Measurements from ENCODE around the gene GINS2. TPM values are rescaled to one million over a fixed set of nuclear protein-coding genes. Genes with fewer than 3 reads are reported as not detected.

GINS2 gene
- total RNA-seq, 2 donors from 2014 or later, result 0.19 to 0.56 TPM

DNA sequence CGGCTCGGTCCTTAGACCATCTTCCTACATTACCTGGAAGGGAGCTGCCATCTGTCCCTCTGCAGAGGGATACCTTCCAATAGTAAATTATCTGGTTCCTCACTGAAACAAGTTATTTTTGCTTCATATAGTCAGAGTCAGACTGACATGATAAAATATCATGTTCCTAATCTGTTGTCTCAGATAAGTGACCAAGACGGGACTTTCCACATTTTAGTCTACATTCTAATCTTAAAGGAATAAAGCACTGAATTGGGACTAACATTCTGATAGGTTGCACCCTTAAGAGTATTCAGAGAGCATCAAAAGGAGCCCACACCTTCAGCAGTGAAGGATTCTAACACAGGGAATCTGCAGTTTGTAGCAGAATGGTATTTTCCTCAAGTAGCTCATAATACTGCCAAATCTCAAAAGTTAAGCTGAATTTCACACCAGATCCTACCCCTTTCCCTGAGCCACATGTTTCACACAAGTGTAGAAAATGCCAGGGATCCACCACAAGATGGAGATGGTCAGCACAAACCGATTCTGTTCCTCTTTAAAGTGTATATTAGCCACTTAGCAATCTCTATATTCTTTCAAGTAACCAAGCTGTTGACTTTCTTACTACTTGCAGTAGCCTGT, 13.4 kb downstream of the GINS2 start:
- DNase-seq (ENCODE audit: low spot score), result no peak
- intact Hi-C loops (cut with DNase I), result no loop called here

DNA sequence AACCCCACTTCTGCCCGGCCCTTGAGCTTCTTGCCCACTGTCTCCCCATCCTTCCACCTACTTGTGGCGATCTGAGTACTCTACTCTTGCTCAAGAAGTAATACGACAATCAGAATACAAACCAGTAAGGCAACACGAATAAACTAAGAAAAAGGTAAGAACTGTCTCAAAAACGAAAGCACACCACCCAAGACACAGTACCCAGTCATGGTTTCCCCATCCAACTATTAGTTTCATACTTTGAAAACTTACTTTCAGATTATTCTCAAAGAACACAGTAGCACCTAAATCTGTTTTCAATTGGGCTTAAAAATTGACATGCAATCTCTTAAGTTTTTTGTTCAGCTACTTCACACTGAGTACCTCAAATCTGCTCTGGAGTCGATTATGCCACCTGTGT, 13.9 kb downstream of the GINS2 start:
- DNase-seq (ENCODE audit: low spot score), result no peak
- intact Hi-C loops (cut with DNase I), result no loop called here

DNA sequence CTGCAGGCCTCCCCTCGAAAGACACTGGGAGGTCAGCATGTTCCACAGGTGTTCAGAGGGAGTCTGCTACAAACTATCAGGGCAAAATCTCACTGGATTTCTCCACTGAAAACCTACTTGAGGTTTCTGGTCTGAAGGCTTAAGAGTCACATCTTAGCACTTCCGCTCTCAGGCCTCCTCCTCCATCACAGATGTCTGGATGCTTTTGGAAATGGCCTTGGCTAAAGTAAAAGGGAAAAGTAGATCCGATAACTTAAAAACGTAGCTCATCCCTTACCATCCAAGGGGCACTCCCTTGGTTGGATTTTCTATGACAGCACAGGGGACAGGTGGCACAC, 14.4 kb downstream of the GINS2 start:
- no peak for DNase-seq (ENCODE audit: low spot score)
- intact Hi-C loops (cut with DNase I), result no loop called here

GRCh38 chr16:85673529-85674417, 15.0 kb downstream of the GINS2 start:
- DNase-seq (ENCODE audit: low spot score), result peak; percentile 85
- intact Hi-C loops (cut with DNase I), result no loop called here

GRCh38 chr16:85670840-85671239, 17.9 kb downstream of the GINS2 start:
- intact Hi-C loops (cut with DNase I), result no loop called here
- DNase-seq (ENCODE audit: low spot score), result no peak

DNA sequence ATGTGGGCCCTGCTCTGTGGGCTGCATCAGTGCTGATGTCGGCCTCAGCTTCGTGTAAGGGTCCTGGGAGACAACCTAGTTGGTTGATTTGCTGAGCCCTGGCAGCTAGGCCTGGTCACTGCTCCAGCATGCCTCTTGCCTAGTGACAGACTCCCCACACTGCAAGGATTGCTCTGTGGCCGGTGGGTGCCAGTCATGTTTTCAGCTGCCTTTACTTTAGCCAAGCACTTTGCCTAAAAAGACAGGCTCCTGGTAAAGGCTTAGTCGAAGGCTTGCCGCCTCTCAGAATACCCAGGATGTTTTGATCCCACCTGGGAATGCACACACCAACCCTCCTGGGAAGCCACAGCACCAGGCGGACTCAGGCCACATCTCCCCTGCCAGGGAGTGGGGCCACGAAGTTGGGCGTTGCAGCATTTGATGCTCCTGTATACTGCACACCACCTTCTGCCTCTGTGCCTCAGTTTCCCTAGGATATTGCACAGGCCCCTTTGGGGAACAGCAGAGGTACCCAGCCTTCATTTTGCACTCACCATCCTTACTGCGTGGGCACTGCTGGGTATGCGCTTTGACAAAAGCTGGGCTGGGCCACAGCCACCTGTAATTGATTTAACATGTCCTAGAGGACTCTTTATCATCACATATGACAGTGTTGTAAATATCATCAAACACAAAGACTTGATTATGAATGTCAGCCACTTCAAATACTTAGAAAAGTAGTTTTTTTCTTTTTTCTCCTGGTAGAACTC, 19.9 kb downstream of the GINS2 start:
- DNase-seq (ENCODE audit: low spot score), result no peak
- intact Hi-C loops (cut with DNase I), result no loop called here

DNA sequence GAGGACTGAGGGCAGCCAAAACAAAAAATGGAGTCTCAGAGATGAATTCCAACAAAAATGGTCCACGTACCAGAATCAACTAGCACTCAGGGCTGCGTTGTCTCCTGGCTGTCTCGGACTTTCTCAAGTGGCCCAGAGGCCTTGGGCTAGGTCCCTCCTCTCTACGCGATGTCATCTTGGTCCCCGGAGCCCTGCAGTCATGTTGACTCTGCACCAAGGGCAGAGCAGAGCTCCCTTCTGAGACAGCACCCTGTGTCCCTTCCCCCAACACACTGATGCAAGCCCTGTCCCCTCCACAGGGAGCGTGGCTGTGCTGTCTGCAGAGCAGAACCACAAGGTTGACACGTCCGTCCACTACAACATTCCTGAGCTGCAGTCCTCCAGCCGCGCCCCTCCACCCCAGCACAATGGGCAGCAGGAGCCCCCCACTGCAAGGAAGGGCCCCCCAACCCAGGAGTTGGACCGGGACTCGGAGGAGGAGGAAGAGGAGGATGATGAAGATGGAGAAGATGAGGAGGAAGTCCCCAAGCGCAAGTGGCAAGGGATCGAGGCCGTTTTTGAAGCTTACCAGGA, 20.8 kb downstream of the GINS2 start:
- no peak for DNase-seq (ENCODE audit: low spot score)
- intact Hi-C loops (cut with DNase I), result no loop called here

DNA sequence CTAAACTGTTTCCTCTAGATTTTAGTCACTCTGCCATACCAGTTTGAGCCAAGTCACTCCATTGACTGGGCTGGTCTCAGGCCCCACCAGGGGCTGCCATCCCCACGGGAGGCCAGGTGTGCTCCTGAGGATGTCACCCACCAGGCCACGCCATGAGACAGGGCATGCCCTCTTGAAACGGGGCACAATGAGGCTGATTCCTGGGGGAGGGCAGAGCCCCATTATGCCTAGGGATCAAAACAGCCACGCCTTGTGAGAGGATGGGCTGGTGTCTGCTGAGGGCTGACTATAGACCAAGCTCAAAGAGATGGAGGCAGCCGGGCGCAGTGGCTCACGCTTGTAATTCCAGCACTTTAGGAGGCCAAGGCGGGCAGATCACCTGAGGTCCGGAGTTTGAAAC, 21.5 kb downstream of the GINS2 start:
- DNase-seq (ENCODE audit: low spot score), result no peak
- intact Hi-C loops (cut with DNase I), result no loop called here

- no peak for DNase-seq (ENCODE audit: low spot score)
- intact Hi-C loops (cut with DNase I), result no loop called here
Observed at GRCh38 chr16:85665929-85666328, 22.8 kb downstream of the GINS2 start.

- DNase-seq (ENCODE audit: low spot score), result no peak
- intact Hi-C loops (cut with DNase I), result no loop called here
Observed at GRCh38 chr16:85665373-85665740, 23.4 kb downstream of the GINS2 start.

DNA sequence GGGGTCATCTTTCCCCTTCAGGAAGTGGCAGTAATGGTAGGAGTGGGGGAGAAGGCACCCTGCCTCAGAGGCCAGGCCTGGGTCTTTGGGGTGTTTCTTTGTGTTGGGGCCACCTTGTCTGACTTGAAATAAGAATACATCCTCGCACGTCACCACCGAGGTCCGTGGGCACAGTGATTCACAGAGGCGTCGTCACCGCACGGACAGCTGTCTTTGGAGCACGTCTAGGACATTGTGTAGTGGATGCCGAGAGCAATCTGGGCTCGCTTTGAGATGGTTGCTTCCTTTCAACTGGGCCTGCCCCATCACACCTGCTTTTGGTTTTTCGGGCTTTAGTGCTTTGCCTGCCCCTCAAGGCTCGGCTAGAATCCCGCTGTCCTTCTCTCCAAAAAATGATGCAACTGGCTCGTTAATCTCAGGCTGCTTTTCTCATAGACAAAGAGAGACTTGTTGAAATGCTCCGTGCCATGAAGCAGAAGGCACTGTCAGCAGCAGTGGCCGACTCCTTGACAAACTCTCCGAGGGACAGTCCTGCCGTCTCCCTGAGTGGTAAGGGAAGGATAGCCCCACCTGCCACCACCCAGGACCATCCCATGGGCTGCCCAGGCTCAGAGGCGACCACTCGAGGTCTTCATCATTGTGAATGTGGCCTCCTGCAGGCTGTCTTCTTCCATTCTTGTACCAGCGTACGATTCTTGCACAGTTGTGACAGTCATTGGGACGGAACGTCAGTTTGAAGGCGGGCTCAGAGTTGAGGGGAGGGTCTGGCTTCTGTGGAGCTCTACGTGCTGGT, 24.0 kb downstream of the GINS2 start:
- intact Hi-C loops (cut with DNase I), result no loop called here
- no peak for DNase-seq (ENCODE audit: low spot score)

- intact Hi-C loops (cut with DNase I), result no loop called here
- DNase-seq (ENCODE audit: low spot score), result no peak
Observed at GRCh38 chr16:85663891-85664321, 24.8 kb downstream of the GINS2 start.

DNA sequence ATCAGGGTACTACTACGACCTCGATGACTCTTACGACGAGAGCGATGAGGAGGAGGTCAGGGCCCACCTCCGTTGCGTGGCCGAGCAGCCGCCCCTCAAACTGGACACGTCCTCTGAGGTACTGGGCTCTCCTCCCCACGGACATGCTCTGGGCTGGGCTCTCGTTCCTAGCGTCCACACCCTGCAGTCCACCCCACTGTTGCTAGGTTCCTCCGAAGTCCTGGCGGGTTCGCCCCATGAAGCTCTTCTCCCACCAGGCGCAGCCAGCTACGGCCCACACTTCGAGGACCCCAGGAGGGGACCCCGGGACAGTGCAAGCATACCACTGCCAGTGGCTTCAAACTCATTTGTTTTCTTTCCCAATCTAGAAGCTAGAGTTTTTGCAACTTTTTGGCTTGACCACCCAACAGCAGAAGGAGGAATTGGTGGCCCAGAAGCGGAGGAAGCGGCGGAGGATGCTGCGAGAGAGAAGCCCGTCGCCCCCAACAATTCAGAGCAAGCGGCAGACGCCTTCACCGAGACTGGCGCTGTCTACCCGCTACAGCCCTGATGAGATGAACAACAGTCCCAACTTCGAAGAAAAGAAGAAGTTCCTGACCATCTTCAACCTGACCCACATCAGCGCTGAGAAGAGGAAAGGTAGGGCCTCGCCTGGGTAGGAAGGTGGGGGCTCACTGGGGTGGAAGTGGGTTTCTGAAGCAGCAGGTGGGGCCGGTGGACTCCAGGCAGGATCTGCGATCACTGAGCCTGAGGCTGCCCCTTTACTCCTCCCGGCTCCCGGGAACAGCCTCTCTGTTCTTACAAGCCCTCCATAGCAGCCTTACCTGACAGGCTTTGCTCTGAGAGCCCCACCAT, 25.6 kb downstream of the GINS2 start:
- DNase-seq (ENCODE audit: low spot score), result no peak
- intact Hi-C loops (cut with DNase I), result no loop called here

- intact Hi-C loops (cut with DNase I), result no loop called here
Observed at GRCh38 chr16:85662482-85662812, 26.3 kb downstream of the GINS2 start.

GRCh38 chr16:85661740-85662481, 26.8 kb downstream of the GINS2 start:
- no peak for DNase-seq (ENCODE audit: low spot score)
- intact Hi-C loops (cut with DNase I), result no loop called here

More at GRCh38 chr16:85662482-85662812, 26.3 kb downstream of the GINS2 start:
- no peak for DNase-seq (ENCODE audit: low spot score)

DNA sequence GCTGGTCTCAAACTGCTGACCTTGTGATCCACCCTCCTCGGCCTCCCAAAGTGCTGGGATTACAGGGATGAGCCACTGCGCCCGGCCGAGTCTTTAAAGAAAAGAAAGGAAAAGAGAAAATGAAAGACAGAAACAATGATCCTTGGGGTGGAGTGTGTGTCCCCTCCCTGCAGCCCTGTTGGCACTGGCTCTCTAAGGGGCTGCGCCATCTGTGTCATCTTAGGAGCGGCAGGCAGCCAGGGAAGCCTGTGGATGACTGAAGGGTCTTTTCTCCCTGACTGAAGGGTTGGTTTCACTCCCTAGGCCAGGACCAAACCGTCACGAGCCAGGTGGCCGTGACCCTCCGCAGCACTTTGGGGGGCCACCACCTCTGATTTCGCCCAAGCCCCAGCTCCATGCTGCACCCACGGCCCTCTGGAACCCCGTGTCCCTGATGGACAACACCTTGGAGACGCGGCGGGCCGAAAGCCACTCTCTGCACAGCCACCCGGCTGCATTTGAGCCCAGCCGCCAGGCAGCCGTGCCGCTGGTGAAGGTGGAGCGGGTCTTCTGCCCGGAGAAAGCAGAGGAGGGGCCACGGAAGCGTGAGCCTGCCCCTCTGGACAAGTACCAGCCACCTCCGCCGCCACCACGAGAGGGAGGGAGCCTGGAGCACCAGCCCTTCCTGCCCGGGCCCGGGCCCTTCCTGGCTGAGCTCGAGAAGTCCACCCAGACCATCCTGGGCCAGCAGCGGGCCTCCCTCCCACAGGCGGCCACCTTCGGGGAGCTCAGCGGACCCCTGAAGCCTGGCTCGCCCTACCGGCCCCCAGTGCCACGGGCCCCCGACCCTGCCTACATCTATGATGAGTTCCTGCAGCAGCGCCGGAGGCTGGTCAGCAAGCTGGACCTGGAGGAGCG, 27.7 kb downstream of the GINS2 start:
- intact Hi-C loops (cut with DNase I), result no loop called here
- DNase-seq (ENCODE audit: low spot score), result no peak
